H9 (cell line): ENCODE measurements around the gene CFAP119. TPM values are rescaled to one million over a fixed set of nuclear protein-coding genes. Genes with fewer than 3 reads are reported as not detected.

ENCODE experiments used
- DNase-seq: peaks from one replicate; pipeline ENCODE4 v3.0.0-alpha.2; 2017
- H2AFZ ChIP-seq: one replicate; pipeline ENCODE4 v1.6.1; 2013; ENCODE audit warnings: mild to moderate bottlenecking, low read length, control low read depth, moderate library complexity
- H2AK5ac ChIP-seq: 2 replicates; pipeline ENCODE4 v1.6.1; 2013; ENCODE audit warnings: low read length, control low read depth, mixed read lengths; ENCODE audit not compliant: insufficient read length
- H2BK120ac ChIP-seq: one replicate; pipeline ENCODE4 v1.6.1; 2013; ENCODE audit warnings: low read depth, mild to moderate bottlenecking, low read length, control low read depth, inconsistent platforms; ENCODE audit not compliant: poor library complexity, severe bottlenecking
- H2BK12ac ChIP-seq: 2 replicates; pipeline ENCODE4 v1.6.1; 2013; ENCODE audit warnings: low read length, control low read depth, mixed read lengths, low read depth; ENCODE audit not compliant: insufficient read length
- H2BK15ac ChIP-seq: 2 replicates; pipeline ENCODE4 v1.6.1; 2013; ENCODE audit warnings: low read depth, low read length, control low read depth
- H2BK20ac ChIP-seq: one replicate; pipeline ENCODE4 v1.6.1; 2013; ENCODE audit warnings: low read depth, mild to moderate bottlenecking, low read length, control low read depth, inconsistent platforms; ENCODE audit not compliant: poor library complexity, severe bottlenecking
- H2BK5ac ChIP-seq: 2 replicates; pipeline ENCODE4 v1.6.1; 2013; ENCODE audit warnings: low read length, control low read depth, mixed read lengths; ENCODE audit not compliant: insufficient read length
- H3K14ac ChIP-seq: 2 replicates; pipeline ENCODE4 v1.6.1; 2013; ENCODE audit warnings: low read length, control low read depth; ENCODE audit not compliant: insufficient read depth
- H3K18ac ChIP-seq: 2 replicates; pipeline ENCODE4 v1.6.1; 2013; ENCODE audit warnings: low read depth, mild to moderate bottlenecking, mixed read lengths, low read length, control low read depth; ENCODE audit not compliant: insufficient read length
- H3K23ac ChIP-seq: 2 replicates; pipeline ENCODE4 v1.6.1; 2013; ENCODE audit warnings: low read length, control low read depth, mixed read lengths, low read depth; ENCODE audit not compliant: insufficient read length
- H3K23me2 ChIP-seq: 2 replicates; pipeline ENCODE4 v1.6.1; 2013; ENCODE audit warnings: low read depth, mild to moderate bottlenecking, mixed read lengths, low read length, control low read depth; ENCODE audit not compliant: insufficient read length, poor library complexity, severe bottlenecking
- H3K27ac ChIP-seq: 2 replicates; pipeline ENCODE4 v1.5.1; 2013; ENCODE audit warnings: low read length, control low read depth, mixed read lengths, low read depth; ENCODE audit not compliant: insufficient read length
- H3K27me3 ChIP-seq: 2 replicates; pipeline ENCODE4 v1.6.1; 2013; ENCODE audit warnings: low read length, control low read depth, inconsistent platforms; ENCODE audit not compliant: insufficient read depth
- H3K4ac ChIP-seq: 2 replicates; pipeline ENCODE4 v1.6.1; 2013; ENCODE audit warnings: low read depth, mild to moderate bottlenecking, control low read depth, inconsistent platforms, low read length, moderate library complexity
- H3K4me1 ChIP-seq: 2 replicates; pipeline ENCODE4 v1.6.1; 2013; ENCODE audit warnings: low read length, control low read depth, inconsistent platforms; ENCODE audit not compliant: insufficient read depth
- H3K4me2 ChIP-seq: 2 replicates; pipeline ENCODE4 v1.6.1; 2013; ENCODE audit warnings: low read length, control low read depth, mixed read lengths; ENCODE audit not compliant: insufficient read length, insufficient read depth
- H3K56ac ChIP-seq: 2 replicates; pipeline ENCODE4 v1.6.1; 2013; ENCODE audit warnings: low read depth, mild to moderate bottlenecking, mixed read lengths, low read length, control low read depth; ENCODE audit not compliant: insufficient read length
- H3K79me1 ChIP-seq: 2 replicates; pipeline ENCODE4 v1.6.1; 2013; ENCODE audit warnings: low read depth, mild to moderate bottlenecking, moderate library complexity, low read length, control low read depth, inconsistent platforms; ENCODE audit not compliant: insufficient read depth, poor library complexity, severe bottlenecking
- H3K79me2 ChIP-seq: 2 replicates; pipeline ENCODE4 v1.6.1; 2013; ENCODE audit warnings: low read length, control low read depth, inconsistent platforms; ENCODE audit not compliant: insufficient read depth
- H3K9ac ChIP-seq: 2 replicates; pipeline ENCODE4 v1.6.1; 2013; ENCODE audit warnings: low read length, control low read depth, mixed read lengths; ENCODE audit not compliant: insufficient read length; ENCODE audit errors: extremely low read depth
- H3K9me3 ChIP-seq: one replicate; pipeline ENCODE4 v1.6.1; 2013; ENCODE audit warnings: low read depth, low read length, inconsistent platforms; ENCODE audit not compliant: control insufficient read depth
- H3T11ph ChIP-seq: one replicate; pipeline ENCODE4 v1.6.1; 2013; ENCODE audit warnings: mild to moderate bottlenecking, low read length, control low read depth, inconsistent platforms
- H4K20me1 ChIP-seq: one replicate; pipeline ENCODE4 v1.6.1; 2013; ENCODE audit not compliant: control insufficient read depth, insufficient read length, insufficient read depth
- H4K5ac ChIP-seq: 2 replicates; pipeline ENCODE4 v1.6.1; 2013; ENCODE audit warnings: low read depth, mild to moderate bottlenecking, mixed read lengths, low read length, control low read depth; ENCODE audit not compliant: insufficient read length
- H4K8ac ChIP-seq: replicated peaks from 2 replicates; pipeline ENCODE4 v1.6.1; 2013; ENCODE audit warnings: low read length, control low read depth, mixed read lengths, low read depth; ENCODE audit not compliant: insufficient read length
- H4K91ac ChIP-seq: 2 replicates; pipeline ENCODE4 v1.6.1; 2013; ENCODE audit warnings: low read depth, mild to moderate bottlenecking, moderate library complexity, mixed read lengths, low read length, control low read depth; ENCODE audit not compliant: insufficient read length
- H3K27ac Mint-ChIP-seq, 3 experiments: 2 replicates in 2 of 3; 3 replicates in 1 of 3; pipeline ENCODE4 v1.8.0; 2020 to 2021; ENCODE audit warnings: mixed read lengths in 3 of 3, mild to moderate bottlenecking in 1 of 3, moderate library complexity in 1 of 3
- H3K27me3 Mint-ChIP-seq: 2 replicates; pipeline ENCODE4 v1.8.0; 2021; ENCODE audit warnings: low read depth, mild to moderate bottlenecking, moderate library complexity, mixed read lengths
- H3K36me3 Mint-ChIP-seq, 3 experiments: 2 replicates in 2 of 3; 3 replicates in 1 of 3; pipeline ENCODE4 v1.8.0; 2020 to 2021; ENCODE audit warnings: low read depth in 3 of 3, mixed read lengths in 3 of 3; ENCODE audit not compliant: insufficient read depth in 1 of 3
- H3K4me1 Mint-ChIP-seq, 2 experiments: 2 replicates each; pipeline ENCODE4 v1.8.0; 2020; ENCODE audit warnings: mixed read lengths in 2 of 2
- H3K4me3 Mint-ChIP-seq, 2 experiments: 2 replicates in 1 of 2; 3 replicates in 1 of 2; pipeline ENCODE4 v1.8.0; 2020 to 2021; ENCODE audit warnings: mild to moderate bottlenecking in 2 of 2, mixed read lengths in 2 of 2, moderate library complexity in 1 of 2
- H3K9me3 Mint-ChIP-seq, 2 experiments: 2 replicates in 1 of 2; 3 replicates in 1 of 2; pipeline ENCODE4 v1.8.0; 2020; ENCODE audit warnings: mild to moderate bottlenecking in 2 of 2, mixed read lengths in 2 of 2, moderate library complexity in 1 of 2
- CTCF ChIP-seq: fragments of 200-600 bp; sonication (generic); conservative IDR thresholded peaks from 3 replicates; pipeline ENCODE4 v1.8.0; 2021; ENCODE audit warnings: antibody characterized with exemption, mild to moderate bottlenecking
- WGBS: extraction: QIAGEN DNeasy Blood & Tissue Kit; methylation state at CpG from one replicate; pipeline ENCODE4 v1.1.7; 2013; ENCODE audit warnings: missing lambda C conversion rate, low lambda C conversion rate, mixed read lengths; ENCODE audit not compliant: insufficient read length; ENCODE audit errors: extremely low coverage; 5-methylcytosine and 5-hydroxymethylcytosine counted together
- total RNA-seq: library from RNA; stranded (reverse); gene quantifications from 2 replicates; pipeline ENCODE4 v1.2.1, GENCODE V29; 2021

CFAP119 gene
- total RNA-seq, 1 experiment from 2014 or later = 5.4 TPM

DNA sequence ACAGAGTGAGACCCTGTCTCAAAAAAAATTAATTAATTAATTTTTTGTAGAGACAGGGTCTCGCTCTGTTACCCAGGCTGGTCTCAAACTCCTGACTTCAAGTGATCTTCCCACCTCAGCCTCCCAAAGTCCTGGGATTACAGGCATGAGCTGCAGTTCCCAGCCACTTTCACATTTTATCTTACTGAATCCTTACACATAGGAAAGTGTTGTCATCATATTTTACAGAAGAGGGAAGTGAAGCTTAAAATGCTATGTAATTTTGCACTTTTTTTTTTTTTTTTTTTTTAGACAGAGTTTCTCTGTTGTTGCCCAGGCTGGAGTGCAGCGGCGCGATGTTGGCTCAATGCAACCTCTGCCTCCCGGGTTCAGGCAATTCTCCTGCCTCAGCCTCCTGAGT is 46.3 kb upstream of the CFAP119 start:
- no peak for DNase-seq
- H4K8ac ChIP-seq = no peak overlapping the region
- no peaks in the 10 kb centered on the region for H3K9me3 Mint-ChIP-seq
- H3K4me1 Mint-ChIP-seq = peaks cover 8 to 16% of the 10 kb centered on the region in 2 experiments
- no peak for TF ChIP-seq CTCF
- no peak overlapping the region for H3K27ac ChIP-seq
- H3K9ac ChIP-seq = no peak overlapping the region
- H3K36me3 Mint-ChIP-seq = no peaks in the 10 kb centered on the region
- H2AFZ ChIP-seq = no peak overlapping the region
- no peak overlapping the region for H4K91ac ChIP-seq
- H3T11ph ChIP-seq = no peak overlapping the region
- H4K20me1 ChIP-seq = peaks cover 2% of the 10 kb centered on the region
- WGBS = no CpG with 5 or more reads among the region's 5 CpGs
- H4K5ac ChIP-seq = no peak overlapping the region
- H3K27me3 Mint-ChIP-seq = peaks cover 89% of the 10 kb centered on the region
- H3K9me3 ChIP-seq = no peaks in the 10 kb centered on the region
- H3K4ac ChIP-seq = no peak overlapping the region
- H2BK20ac ChIP-seq = no peak overlapping the region
- no peaks in the 10 kb centered on the region for H3K4me1 ChIP-seq
- H3K23me2 ChIP-seq = peaks cover 9% of the 10 kb centered on the region
- H3K56ac ChIP-seq = no peak overlapping the region
- H2BK12ac ChIP-seq = no peak overlapping the region
- H3K4me2 ChIP-seq = no peak overlapping the region
- no peak overlapping the region for H2AK5ac ChIP-seq
- no peak overlapping the region for H3K4me3 Mint-ChIP-seq
- no peak overlapping the region for H3K18ac ChIP-seq
- H3K27ac Mint-ChIP-seq = no peak overlapping the region
- H2BK5ac ChIP-seq = no peak overlapping the region
- H3K79me1 ChIP-seq = no peaks in the 10 kb centered on the region
- H2BK120ac ChIP-seq = no peak overlapping the region
- H3K14ac ChIP-seq = no peak overlapping the region
- no peak overlapping the region for H2BK15ac ChIP-seq
- H3K23ac ChIP-seq = no peak overlapping the region
- no peaks in the 10 kb centered on the region for H3K79me2 ChIP-seq
- peaks cover 8% of the 10 kb centered on the region; the same call in 1 of the 2 replicates for H3K27me3 ChIP-seq
